ENCODE measurements around the gene MAPKAPK3. TPM values are rescaled to one million over a fixed set of nuclear protein-coding genes. Genes with fewer than 3 reads are reported as not detected.

Gene MAPKAPK3
- total RNA-seq, 4 donors from 2014 or later: 17.2 to 53.7 (median 18.0) TPM

GRCh38 chr3:50610992-50611463 is 5.9 kb upstream of the MAPKAPK3 start:
- peaks cover 0 to 78% (median 26%) of the 10 kb centered on the region in 4 donors for H3K4me1 ChIP-seq
- TF ChIP-seq CTCF (IDR thresholded peaks at IDR 0.05) (no peak), EP300 (IDR thresholded peaks at IDR 0.05) (no peak), POLR2A (IDR thresholded peaks at IDR 0.05) (no peak)
- DNase-seq (ENCODE audit: low spot score in 2 of 2): no peak

GRCh38 chr3:50611464-50612233 is 5.3 kb upstream of the MAPKAPK3 start, which contains the start of gene CISH:
Gene CISH, minus strand, starts transcription at chr3:50611774. Its CDS starts 124 bp downstream, at chr3:50611650.
- H3K4me3 ChIP-seq: peak within 1 kb of the TSS; percentile 46 to 67 (median 54)
- H3K36me3 ChIP-seq: peaks cover 0 to 18% (median 0%) of the 10 kb centered on the region in 3 donors
- H3K4me1 ChIP-seq: peaks cover 0 to 79% (median 25%) of the 10 kb centered on the region in 4 donors
- no peaks in the 10 kb centered on the region for H3K9me3 ChIP-seq
- TF ChIP-seq POLR2A (IDR thresholded peaks at IDR 0.05) (peak; percentile 70 to 77), CTCF (IDR thresholded peaks at IDR 0.05) (peak in 4 of 5 experiments; percentile 14 to 49 (median 36)), EP300 (IDR thresholded peaks at IDR 0.05) (peak; percentile 76 to 92)
- WGBS, 2 donors: 1% methylated on average over 19 to 52 of the region's 75 CpGs
- no peaks in the 10 kb centered on the region for H3K27me3 ChIP-seq
- peak within 1 kb of the TSS; percentile 44 to 86 (median 83) for H3K27ac ChIP-seq
- DNase-seq (ENCODE audit: low spot score in 2 of 2): peak; percentile 89 to 90

More at GRCh38 chr3:50610992-50611463, 5.9 kb upstream of the MAPKAPK3 start:
- Histone ChIP-seq H3K27me3 (no peaks in the 10 kb centered on the region), H3K9me3 (no peaks in the 10 kb centered on the region), H3K36me3 (peaks cover 0 to 24% (median 0%) of the 10 kb centered on the region in 3 donors), H3K4me3 (peak overlapping the region; percentile 46 to 67 (median 54)), H3K27ac (peak overlapping the region; percentile 44 to 86 (median 83))
- WGBS, 2 donors: 12 to 16% methylated on average over 10 of the region's 10 CpGs

- Histone ChIP-seq H3K27ac (peak overlapping the region; percentile 44 to 86 (median 83)), H3K36me3 (peaks cover 0 to 11% (median 0%) of the 10 kb centered on the region in 3 donors), H3K27me3 (no peaks in the 10 kb centered on the region), H3K4me3 (peak overlapping the region; percentile 46 to 67 (median 54)), H3K9me3 (no peaks in the 10 kb centered on the region), H3K4me1 (peaks cover 0 to 74% (median 25%) of the 10 kb centered on the region in 4 donors)
- 6 to 9% methylated on average over 19 to 26 of the region's 29 CpGs for WGBS, 2 donors
- TF ChIP-seq CTCF (IDR thresholded peaks at IDR 0.05): peak in 1 of 5 experiments; percentile 5
- TF ChIP-seq POLR2A (IDR thresholded peaks at IDR 0.05): peak in 1 of 2 donors; percentile 27
- no peak for TF ChIP-seq EP300 (IDR thresholded peaks at IDR 0.05)
- DNase-seq (ENCODE audit: low spot score in 2 of 2): no peak
Measured at GRCh38 chr3:50612234-50612882, 4.6 kb upstream of the MAPKAPK3 start.

- H3K27me3 ChIP-seq: no peaks in the 10 kb centered on the region
- DNase-seq (ENCODE audit: low spot score in 2 of 2): no peak
- 65 to 72% methylated on average over 6 of the region's 6 CpGs for WGBS, 2 donors
- H3K4me1 ChIP-seq: peaks cover 0 to 74% (median 30%) of the 10 kb centered on the region in 4 donors
- no peak overlapping the region for H3K4me3 ChIP-seq
- H3K36me3 ChIP-seq: peaks cover 0 to 2% (median 0%) of the 10 kb centered on the region in 3 donors
- no peak for TF ChIP-seq CTCF (IDR thresholded peaks at IDR 0.05)
- no peak for TF ChIP-seq EP300 (IDR thresholded peaks at IDR 0.05)
- TF ChIP-seq POLR2A (IDR thresholded peaks at IDR 0.05): no peak
- H3K9me3 ChIP-seq: no peaks in the 10 kb centered on the region
- peak overlapping the region in 3 of 4 donors; percentile 44 to 86 (median 84) for H3K27ac ChIP-seq
Measured at GRCh38 chr3:50612970-50613846, 3.7 kb upstream of the MAPKAPK3 start.
